Astrocyte of the spinal cord (primary cell): ENCODE data around the gene CIB2.

Experiments
- DNase-seq: peaks from one replicate; pipeline ENCODE4 v3.0.0; 2011; ENCODE audit warnings: low read depth, low spot score
- H3K4me3 ChIP-seq: 2 replicates; pipeline ENCODE4 v1.5.1; 2011; ENCODE audit warnings: low read depth, mild to moderate bottlenecking, low read length, moderate library complexity
- in situ Hi-C: cut with HindIII; loops from 2 replicates; pipeline ENCODE4 v1.10.0; 2017; ENCODE audit warnings: low sequenced_read_pairs
- TF ChIP-seq, protein P1 (sequence below): IDR thresholded peaks from 2 replicates; pipeline ENCODE4 v1.5.1; 2012; ENCODE audit warnings: low read depth, mild to moderate bottlenecking, low read length, inconsistent platforms

Gene CIB2

DNA sequence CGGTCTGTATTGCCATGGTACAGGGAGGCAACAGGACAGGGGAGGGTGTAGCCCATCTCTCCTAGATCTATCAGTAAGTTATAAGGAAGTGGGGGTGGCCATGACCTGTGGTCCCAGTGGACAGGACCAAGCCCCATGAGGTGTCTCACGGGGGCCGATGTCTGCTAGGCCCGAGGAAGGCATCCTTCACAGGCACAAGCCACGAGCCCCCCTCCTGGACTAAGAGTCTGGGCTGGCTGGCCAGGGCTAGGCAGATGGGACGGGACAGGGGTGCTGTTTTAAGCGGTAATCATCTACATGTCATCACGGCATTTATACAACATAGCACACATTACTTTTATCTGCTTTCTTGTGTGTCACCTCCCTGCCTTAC, 51.2 kb downstream of the CIB2 start:
- DNase-seq = no peak
- H3K4me3 ChIP-seq = no peak overlapping the region
- in situ Hi-C loops = no loop called here
- TF ChIP-seq, protein P1, sequence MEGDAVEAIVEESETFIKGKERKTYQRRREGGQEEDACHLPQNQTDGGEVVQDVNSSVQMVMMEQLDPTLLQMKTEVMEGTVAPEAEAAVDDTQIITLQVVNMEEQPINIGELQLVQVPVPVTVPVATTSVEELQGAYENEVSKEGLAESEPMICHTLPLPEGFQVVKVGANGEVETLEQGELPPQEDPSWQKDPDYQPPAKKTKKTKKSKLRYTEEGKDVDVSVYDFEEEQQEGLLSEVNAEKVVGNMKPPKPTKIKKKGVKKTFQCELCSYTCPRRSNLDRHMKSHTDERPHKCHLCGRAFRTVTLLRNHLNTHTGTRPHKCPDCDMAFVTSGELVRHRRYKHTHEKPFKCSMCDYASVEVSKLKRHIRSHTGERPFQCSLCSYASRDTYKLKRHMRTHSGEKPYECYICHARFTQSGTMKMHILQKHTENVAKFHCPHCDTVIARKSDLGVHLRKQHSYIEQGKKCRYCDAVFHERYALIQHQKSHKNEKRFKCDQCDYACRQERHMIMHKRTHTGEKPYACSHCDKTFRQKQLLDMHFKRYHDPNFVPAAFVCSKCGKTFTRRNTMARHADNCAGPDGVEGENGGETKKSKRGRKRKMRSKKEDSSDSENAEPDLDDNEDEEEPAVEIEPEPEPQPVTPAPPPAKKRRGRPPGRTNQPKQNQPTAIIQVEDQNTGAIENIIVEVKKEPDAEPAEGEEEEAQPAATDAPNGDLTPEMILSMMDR = no peak

DNA sequence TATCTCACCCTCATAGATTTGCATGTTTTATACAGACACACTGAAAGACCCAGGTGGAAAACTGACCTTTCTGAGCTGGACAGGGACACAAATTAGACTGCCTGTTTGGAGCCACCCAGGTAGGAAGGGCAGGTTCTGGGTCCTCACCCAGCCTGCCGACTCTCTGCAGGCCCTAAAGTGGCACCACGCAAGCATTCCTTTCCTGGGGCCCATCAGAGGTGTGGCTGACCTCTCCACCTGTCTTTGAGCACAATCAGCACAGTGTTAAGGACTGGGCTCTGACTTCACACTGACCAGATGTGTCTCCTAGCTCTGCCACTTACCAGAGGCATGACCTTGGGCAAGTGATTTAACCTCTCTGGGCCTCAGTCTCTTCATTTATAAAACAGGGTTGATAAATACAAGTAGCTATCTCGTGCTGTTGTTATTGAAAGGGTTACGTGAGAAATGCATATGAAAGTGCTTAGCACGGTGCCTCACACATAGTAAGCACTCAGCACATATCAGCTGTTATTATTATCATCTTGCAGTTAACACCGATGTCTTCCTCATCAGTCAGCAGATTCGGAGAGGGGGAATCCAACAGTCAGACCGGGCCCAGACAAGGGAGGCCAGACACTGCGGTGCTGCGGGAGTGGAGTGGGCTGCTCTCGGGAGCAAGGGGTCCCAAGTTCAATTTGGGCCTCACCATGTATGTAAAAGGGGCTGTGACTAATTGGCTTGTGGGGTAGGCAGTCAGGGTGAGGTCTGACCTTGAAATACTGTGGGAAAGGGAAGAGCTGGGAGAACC, 51.8 kb downstream of the CIB2 start:
- no peak overlapping the region for H3K4me3 ChIP-seq
- DNase-seq = no peak
- TF ChIP-seq, protein P1 = no peak

DNA sequence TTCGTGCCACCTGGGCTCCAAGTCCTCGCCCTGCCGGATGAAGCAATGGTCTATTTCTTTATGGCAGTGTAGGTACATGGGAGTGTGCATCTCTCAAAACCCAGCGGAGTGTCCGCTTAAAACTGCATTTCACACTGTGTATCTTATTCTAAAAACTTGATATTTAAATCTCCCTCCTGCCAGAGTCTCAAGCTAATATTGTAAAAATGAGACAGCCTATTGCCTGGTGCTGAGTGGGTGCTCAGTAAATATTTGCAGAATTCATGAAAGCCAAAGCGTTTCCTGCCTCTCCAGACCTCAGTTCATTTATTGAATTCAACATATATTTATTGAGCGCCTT, 53.4 kb downstream of the CIB2 start:
- in situ Hi-C loops = no loop called here
- peak overlapping the region; percentile 48 for H3K4me3 ChIP-seq
- DNase-seq = no peak
- TF ChIP-seq, protein P1 = no peak

More for the DNA sequence above, 51.8 kb downstream of the CIB2 start:
- in situ Hi-C loops = no loop called here

DNA sequence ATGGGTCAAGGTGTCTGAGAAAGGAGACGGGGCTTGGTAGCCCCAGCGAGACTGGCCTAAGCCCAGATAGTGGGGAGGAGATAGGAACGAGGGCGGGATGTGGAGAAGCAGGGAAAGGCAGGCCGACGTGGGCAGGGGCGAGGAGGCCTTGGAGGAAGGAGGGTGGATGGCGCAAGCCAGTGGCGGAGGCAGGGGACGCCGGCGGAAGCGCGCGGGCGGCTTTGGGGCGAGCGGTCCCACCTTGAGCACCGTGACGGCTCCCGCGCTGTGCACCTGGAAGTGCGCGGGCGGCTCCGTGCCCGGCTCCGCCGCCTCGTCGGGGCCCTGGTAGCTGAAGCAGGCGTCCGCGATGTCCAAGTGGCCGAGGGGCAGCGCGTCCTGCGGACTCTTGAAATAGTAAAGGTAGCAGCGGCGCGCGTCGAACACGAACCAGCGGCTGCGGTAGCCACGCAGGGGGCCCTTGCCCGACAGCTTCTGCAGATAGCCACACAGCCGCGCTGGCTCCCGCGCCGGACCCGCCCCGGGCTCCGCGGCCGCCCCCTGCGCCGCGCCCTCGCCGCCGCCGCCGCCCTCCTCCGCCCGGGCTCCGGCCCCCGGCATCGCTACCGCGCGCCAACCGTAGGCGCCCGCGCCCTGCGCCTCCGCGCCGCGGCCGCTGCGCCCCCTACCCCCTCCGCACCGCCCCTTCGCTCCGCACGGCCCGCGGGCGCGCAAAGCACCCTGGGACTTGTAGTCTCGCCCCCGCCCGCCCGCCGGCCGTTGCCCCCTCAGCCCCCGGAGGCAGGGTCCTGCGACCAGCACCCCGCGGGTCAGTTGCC, 54.0 kb downstream of the CIB2 start, which contains the start of gene TBC1D2B:
TSS of gene TBC1D2B (minus strand) at position 659 of the 818 bp plus-strand sequence. CDS start at position 600, 59 bp downstream.
- in situ Hi-C loops = no loop called here
- TF ChIP-seq, protein P1 = no peak
- peak within 1 kb of the TSS; percentile 81 for H3K4me3 ChIP-seq
- peak; percentile 42 for DNase-seq

DNA sequence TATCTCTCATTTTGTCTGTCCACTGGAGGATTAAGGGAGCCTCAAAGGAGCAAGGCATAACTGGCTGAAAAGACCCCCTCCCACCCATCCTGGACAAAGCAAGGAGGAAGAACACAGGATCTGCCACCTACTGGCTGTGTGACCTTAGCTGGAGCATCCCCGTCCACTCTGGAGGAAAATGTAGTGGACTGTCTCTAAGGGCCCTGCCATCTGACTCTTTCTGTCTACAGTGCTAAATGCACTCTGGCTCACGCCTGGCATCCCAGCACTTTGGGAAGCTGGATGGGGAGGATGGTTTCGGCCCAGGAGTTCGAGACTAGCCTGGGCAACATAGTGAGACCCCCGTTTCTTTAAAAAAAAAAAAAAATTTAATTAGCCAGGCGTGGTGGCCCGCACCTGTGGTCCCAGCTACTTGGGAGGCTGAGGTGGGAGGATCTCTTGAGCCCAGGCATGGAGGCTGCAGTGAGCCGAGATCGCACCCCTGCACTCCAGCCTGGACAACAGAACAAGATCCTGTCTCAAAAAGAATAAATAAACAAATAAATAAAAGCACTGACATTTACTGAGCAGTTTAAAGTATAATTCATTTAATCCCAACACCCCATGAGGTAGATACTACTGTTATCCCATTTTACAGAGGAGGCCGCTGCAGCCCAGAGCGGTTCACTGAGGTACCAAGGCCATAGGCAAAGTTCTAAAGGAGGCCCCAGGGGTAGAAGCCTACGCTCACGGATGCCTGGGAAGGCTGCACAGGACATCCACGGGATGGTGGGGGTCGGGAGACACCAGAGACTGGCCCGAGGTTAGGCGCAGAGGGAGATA, 54.8 kb downstream of the CIB2 start:
- in situ Hi-C loops = no loop called here

More for the DNA sequence above, 54.8 kb downstream of the CIB2 start:
- no peak for DNase-seq
- TF ChIP-seq, protein P1 = peak; percentile 3
- H3K4me3 ChIP-seq = peak overlapping the region; percentile 81
